Astrocyte (in vitro differentiated cells and primary cell): ENCODE results near the gene ACAP3.

Source experiments
- EZH2 ChIP-seq: IDR thresholded peaks from 2 replicates; pipeline ENCODE4 v1.6.1; 2012; ENCODE audit warnings: mild to moderate bottlenecking, low read length, inconsistent platforms; ENCODE audit not compliant: insufficient read depth
- TF ChIP-seq, protein P1 (sequence below): IDR thresholded peaks from 2 replicates; pipeline ENCODE4 v1.5.1; 2011; ENCODE audit warnings: low read depth, mild to moderate bottlenecking, inconsistent platforms, low read length, moderate library complexity; ENCODE audit not compliant: insufficient read depth

GRCh38 chr1:1262071-1262470 is 45.7 kb downstream of the ACAP3 start:
- TF ChIP-seq, protein P1, sequence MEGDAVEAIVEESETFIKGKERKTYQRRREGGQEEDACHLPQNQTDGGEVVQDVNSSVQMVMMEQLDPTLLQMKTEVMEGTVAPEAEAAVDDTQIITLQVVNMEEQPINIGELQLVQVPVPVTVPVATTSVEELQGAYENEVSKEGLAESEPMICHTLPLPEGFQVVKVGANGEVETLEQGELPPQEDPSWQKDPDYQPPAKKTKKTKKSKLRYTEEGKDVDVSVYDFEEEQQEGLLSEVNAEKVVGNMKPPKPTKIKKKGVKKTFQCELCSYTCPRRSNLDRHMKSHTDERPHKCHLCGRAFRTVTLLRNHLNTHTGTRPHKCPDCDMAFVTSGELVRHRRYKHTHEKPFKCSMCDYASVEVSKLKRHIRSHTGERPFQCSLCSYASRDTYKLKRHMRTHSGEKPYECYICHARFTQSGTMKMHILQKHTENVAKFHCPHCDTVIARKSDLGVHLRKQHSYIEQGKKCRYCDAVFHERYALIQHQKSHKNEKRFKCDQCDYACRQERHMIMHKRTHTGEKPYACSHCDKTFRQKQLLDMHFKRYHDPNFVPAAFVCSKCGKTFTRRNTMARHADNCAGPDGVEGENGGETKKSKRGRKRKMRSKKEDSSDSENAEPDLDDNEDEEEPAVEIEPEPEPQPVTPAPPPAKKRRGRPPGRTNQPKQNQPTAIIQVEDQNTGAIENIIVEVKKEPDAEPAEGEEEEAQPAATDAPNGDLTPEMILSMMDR: no peak
- TF ChIP-seq EZH2: no peak
